BLaER1 treated with 17β-estradiol and CSF1 and Interleukin-3, amounts not matched to agents 10 nM and 100 nM (cell line): ENCODE measurements around the gene SLC37A1.

Experiments
- H3K27ac ChIP-seq, 11 experiments: shearing (Covaris generic); formaldehyde crosslinking; 2 replicates each; pipeline ENCODE4 v1.8.1; 2022
- H3K27me3 ChIP-seq, 11 experiments: shearing (Covaris generic); formaldehyde crosslinking; 2 replicates each; pipeline ENCODE4 v1.8.1; 2022
- H3K36me3 ChIP-seq, 11 experiments: shearing (Covaris generic); formaldehyde crosslinking; 2 replicates each; pipeline ENCODE4 v1.8.1; 2022
- H3K4me1 ChIP-seq, 10 experiments: shearing (Covaris generic); formaldehyde crosslinking; 2 replicates each; pipeline ENCODE4 v1.8.1; 2022
- H3K4me2 ChIP-seq, 11 experiments: shearing (Covaris generic); formaldehyde crosslinking; 2 replicates each; pipeline ENCODE4 v1.8.1; 2022
- H3K4me3 ChIP-seq, 10 experiments: shearing (Covaris generic); formaldehyde crosslinking; 2 replicates each; pipeline ENCODE4 v1.8.1; 2022
- H3K9ac ChIP-seq, 11 experiments: shearing (Covaris generic); formaldehyde crosslinking; 2 replicates each; pipeline ENCODE4 v1.8.1; 2022
- H3K9me3 ChIP-seq, 11 experiments: shearing (Covaris generic); formaldehyde crosslinking; replicated peaks in 1 of 11; 2 replicates each; pipeline ENCODE4 v1.8.1; 2022
- H4K20me1 ChIP-seq, 11 experiments: shearing (Covaris generic); formaldehyde crosslinking; 2 replicates each; pipeline ENCODE4 v1.8.1; 2022
- Cebpa-rat ChIP-seq, 11 experiments: shearing (Covaris generic); IDR thresholded peaks; 2 replicates each; pipeline ENCODE4 v1.8.1; 2022

SLC37A1 gene

DNA sequence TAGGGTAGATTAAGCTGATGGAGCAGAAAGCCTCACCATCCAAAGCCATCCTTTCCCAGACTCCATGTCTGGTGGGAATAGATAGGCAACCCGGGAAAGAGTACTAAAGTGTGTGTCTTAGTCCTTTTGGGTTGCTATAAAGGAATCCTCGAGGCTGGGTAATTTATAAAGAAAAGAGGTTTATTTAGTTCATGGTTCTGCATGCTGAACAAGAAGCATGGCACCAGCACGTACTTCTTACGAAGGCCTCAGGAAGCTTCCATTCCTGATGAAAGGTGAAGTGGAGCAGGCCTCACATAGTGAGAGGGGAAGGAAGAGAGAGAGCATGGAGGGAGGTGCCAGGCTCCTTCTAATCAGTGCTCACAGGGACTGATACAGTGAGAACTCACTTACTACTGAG, 6.2 kb upstream of the SLC37A1 start:
- Histone ChIP-seq H3K27me3 (peaks cover 0 to 3% (median 0%) of the 10 kb centered on the region in 11 experiments; a peak in 1 of 22 replicates), H3K4me2 (no peak overlapping the region), H3K36me3 (no peaks in the 10 kb centered on the region), H3K9ac (no peak overlapping the region), H3K4me3 (no peak overlapping the region), H3K27ac (no peak overlapping the region), H3K4me1 (peaks cover 21 to 29% (median 25%) of the 10 kb centered on the region in 10 experiments), H4K20me1 (no peaks in the 10 kb centered on the region), H3K9me3 (no peaks in the 10 kb centered on the region)
- no peak for TF ChIP-seq Cebpa-rat (IDR thresholded peaks at IDR 0.05)

- Histone ChIP-seq H3K27ac (no peak overlapping the region), H3K4me1 (peaks cover 19 to 34% (median 30%) of the 10 kb centered on the region in 10 experiments), H3K36me3 (no peaks in the 10 kb centered on the region), H4K20me1 (no peaks in the 10 kb centered on the region), H3K4me3 (no peak overlapping the region), H3K9ac (no peak overlapping the region), H3K9me3 (no peaks in the 10 kb centered on the region), H3K4me2 (no peak overlapping the region), H3K27me3 (peaks cover 0 to 11% (median 0%) of the 10 kb centered on the region in 11 experiments; a peak in 2 of 22 replicates)
- no peak for TF ChIP-seq Cebpa-rat (IDR thresholded peaks at IDR 0.05)
Observed at GRCh38 chr21:42508371-42508770, 5.3 kb upstream of the SLC37A1 start.

- H3K4me3 ChIP-seq, result no peak overlapping the region
- H4K20me1 ChIP-seq, result no peaks in the 10 kb centered on the region
- H3K9me3 ChIP-seq, result no peaks in the 10 kb centered on the region
- no peak overlapping the region; a peak in 1 of 22 replicates for H3K4me2 ChIP-seq
- TF ChIP-seq Cebpa-rat (IDR thresholded peaks at IDR 0.05), result no peak
- H3K9ac ChIP-seq, result no peak overlapping the region
- H3K36me3 ChIP-seq, result no peaks in the 10 kb centered on the region
- H3K27ac ChIP-seq, result no peak overlapping the region
- peaks cover 11 to 27% (median 23%) of the 10 kb centered on the region in 10 experiments for H3K4me1 ChIP-seq
- H3K27me3 ChIP-seq, result peaks cover 0 to 11% (median 0%) of the 10 kb centered on the region in 11 experiments; a peak in 2 of 22 replicates
Observed at GRCh38 chr21:42509244-42509643, 4.4 kb upstream of the SLC37A1 start.

DNA sequence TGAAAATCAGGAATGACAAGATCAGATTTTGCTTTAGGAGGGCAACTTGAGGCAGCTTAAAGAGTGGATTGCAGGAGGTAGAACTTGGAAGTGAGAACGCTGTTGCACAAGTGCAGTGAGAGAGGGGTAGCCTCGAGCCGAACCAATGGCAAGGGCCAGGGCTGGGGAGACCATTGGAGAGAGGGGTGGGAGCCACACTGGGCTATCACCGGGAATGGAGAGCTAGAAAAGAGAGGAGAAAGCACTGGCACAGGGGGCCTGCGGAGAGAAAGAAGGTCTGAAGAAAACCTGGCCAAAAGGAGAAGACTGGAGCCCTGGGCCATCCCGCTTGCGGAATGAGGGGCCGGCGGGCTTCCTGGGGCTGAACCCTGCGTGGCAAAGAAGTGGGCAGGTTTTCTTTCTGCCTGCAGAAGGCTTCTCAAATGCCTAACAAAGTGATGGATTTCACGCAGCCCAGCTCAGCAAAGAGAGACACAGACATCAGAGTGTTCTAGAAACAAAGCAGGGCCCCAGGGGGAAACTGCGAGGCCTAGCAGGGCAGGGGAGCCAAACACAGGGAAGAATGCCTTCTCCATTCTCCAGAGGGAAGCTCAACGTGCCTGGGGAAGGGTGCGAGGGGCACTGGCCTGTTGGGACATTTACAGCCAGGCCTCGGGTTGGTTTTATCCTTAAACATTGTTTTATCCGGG, 1.2 kb upstream of the SLC37A1 start:
- H3K4me1 ChIP-seq, result peaks cover 14 to 45% (median 39%) of the 10 kb centered on the region in 10 experiments

DNA sequence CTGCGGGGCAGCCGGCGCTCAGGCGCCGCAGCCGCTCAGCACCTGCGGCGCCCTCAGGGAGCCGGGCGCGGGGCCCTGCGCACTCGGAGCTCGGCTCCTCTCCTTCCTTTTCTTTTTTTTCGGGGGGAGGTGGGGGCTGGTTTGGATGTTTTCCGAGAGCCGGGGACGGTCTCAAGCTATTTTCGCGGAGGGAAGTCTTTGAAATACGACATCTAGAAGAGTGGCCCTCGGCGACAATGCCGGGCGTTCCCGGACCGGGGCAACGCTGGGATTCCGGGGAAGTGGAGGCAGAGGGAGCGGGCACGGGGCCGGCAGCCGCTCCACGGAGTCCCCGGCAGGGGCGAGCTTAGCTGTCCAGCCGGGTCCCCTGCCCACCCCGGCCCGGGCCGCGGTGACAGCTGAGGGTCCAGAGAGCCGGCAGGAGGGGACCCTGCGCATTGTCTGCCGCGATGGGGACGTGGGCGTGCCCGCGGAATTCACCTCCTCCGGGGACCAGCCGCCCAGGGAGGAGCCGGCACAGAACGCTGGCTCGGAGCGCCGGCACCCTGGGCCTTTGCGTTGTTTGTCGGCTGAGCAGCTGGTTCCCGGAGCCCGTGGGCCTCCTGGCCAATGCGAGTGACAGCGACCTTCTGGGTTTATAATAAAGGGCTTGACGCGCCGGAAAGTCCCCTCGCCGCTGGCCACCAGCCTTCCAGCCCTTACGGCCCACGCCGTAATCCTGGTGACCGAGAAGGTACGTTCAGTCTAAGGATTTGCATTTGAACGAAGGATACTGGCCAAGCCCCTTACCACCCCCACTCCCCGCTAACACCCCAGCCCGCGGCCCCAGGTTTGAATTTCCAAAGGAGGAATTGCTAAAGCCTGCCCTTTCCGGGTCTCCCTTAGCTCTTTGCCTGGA, 582 bp downstream of the SLC37A1 start:
- peaks cover 0 to 24% (median 0%) of the 10 kb centered on the region in 11 experiments; a peak in 3 of 22 replicates for H4K20me1 ChIP-seq
- peak overlapping the region; percentile 79 to 87 (median 83) for H3K27ac ChIP-seq
- peak overlapping the region; percentile 73 to 94 (median 90) for H3K4me3 ChIP-seq
- TF ChIP-seq Cebpa-rat (IDR thresholded peaks at IDR 0.05), result no peak
- H3K4me1 ChIP-seq, result peaks cover 14 to 49% (median 39%) of the 10 kb centered on the region in 10 experiments
- H3K9me3 ChIP-seq, result no peaks in the 10 kb centered on the region
- H3K9ac ChIP-seq, result peak overlapping the region; percentile 79 to 89 (median 86)
- peaks cover 0 to 11% (median 0%) of the 10 kb centered on the region in 11 experiments; a peak in 2 of 22 replicates for H3K27me3 ChIP-seq
- peak overlapping the region; percentile 84 to 99 (median 94) for H3K4me2 ChIP-seq
- peaks cover 9 to 22% (median 13%) of the 10 kb centered on the region in 11 experiments; a peak in 20 of 22 replicates for H3K36me3 ChIP-seq

More for the DNA sequence above, 1.2 kb upstream of the SLC37A1 start:
- H3K4me2 ChIP-seq, result peak overlapping the region in 9 of 11 experiments; percentile 84 to 99 (median 95); a peak in 17 of 22 replicates
- H3K9me3 ChIP-seq, result no peaks in the 10 kb centered on the region
- peak overlapping the region in 1 of 11 experiments; percentile 82; a peak in 1 of 22 replicates for H3K27ac ChIP-seq
- peaks cover 0 to 11% (median 0%) of the 10 kb centered on the region in 11 experiments; a peak in 2 of 22 replicates for H3K27me3 ChIP-seq
- TF ChIP-seq Cebpa-rat (IDR thresholded peaks at IDR 0.05), result no peak
- H3K4me3 ChIP-seq, result no peak overlapping the region; a peak in 1 of 20 replicates
- peak overlapping the region in 4 of 11 experiments; percentile 84 to 88 (median 86); a peak in 6 of 22 replicates for H3K9ac ChIP-seq
- peaks cover 0 to 4% (median 0%) of the 10 kb centered on the region in 11 experiments; a peak in 3 of 22 replicates for H3K36me3 ChIP-seq
- H4K20me1 ChIP-seq, result peaks cover 0 to 17% (median 0%) of the 10 kb centered on the region in 11 experiments; a peak in 3 of 22 replicates

GRCh38 chr21:42514883-42515228, 1.2 kb downstream of the SLC37A1 start:
- no peaks in the 10 kb centered on the region for H3K9me3 ChIP-seq
- H3K4me2 ChIP-seq, result peak overlapping the region; percentile 84 to 99 (median 94)
- TF ChIP-seq Cebpa-rat (IDR thresholded peaks at IDR 0.05), result no peak
- H3K36me3 ChIP-seq, result peaks cover 9 to 28% (median 19%) of the 10 kb centered on the region in 11 experiments; a peak in 20 of 22 replicates
- peak overlapping the region; percentile 79 to 89 (median 86) for H3K9ac ChIP-seq
- H4K20me1 ChIP-seq, result peaks cover 0 to 24% (median 0%) of the 10 kb centered on the region in 11 experiments; a peak in 3 of 22 replicates
- peak overlapping the region; percentile 73 to 94 (median 90) for H3K4me3 ChIP-seq
- H3K27ac ChIP-seq, result peak overlapping the region in 7 of 11 experiments; percentile 80 to 87 (median 84); a peak in 9 of 22 replicates
- peaks cover 14 to 49% (median 39%) of the 10 kb centered on the region in 10 experiments for H3K4me1 ChIP-seq
- H3K27me3 ChIP-seq, result peaks cover 0 to 11% (median 0%) of the 10 kb centered on the region in 11 experiments; a peak in 2 of 22 replicates

- H4K20me1 ChIP-seq, result peaks cover 0 to 24% (median 0%) of the 10 kb centered on the region in 11 experiments; a peak in 3 of 22 replicates
- no peak for TF ChIP-seq Cebpa-rat (IDR thresholded peaks at IDR 0.05)
- no peak overlapping the region for H3K27ac ChIP-seq
- H3K9ac ChIP-seq, result peak overlapping the region in 4 of 11 experiments; percentile 15 to 86 (median 68); a peak in 5 of 22 replicates
- H3K4me1 ChIP-seq, result peaks cover 17 to 56% (median 44%) of the 10 kb centered on the region in 10 experiments
- H3K36me3 ChIP-seq, result peaks cover 9 to 38% (median 23%) of the 10 kb centered on the region in 11 experiments; a peak in 20 of 22 replicates
- peak overlapping the region in 2 of 10 experiments; percentile 3 to 85; a peak in 2 of 20 replicates for H3K4me3 ChIP-seq
- H3K4me2 ChIP-seq, result peak overlapping the region; percentile 84 to 99 (median 94); a peak in 21 of 22 replicates
- peaks cover 0 to 11% (median 0%) of the 10 kb centered on the region in 11 experiments; a peak in 2 of 22 replicates for H3K27me3 ChIP-seq
- H3K9me3 ChIP-seq, result no peaks in the 10 kb centered on the region
Observed at GRCh38 chr21:42515708-42516502, 2.3 kb downstream of the SLC37A1 start.

DNA sequence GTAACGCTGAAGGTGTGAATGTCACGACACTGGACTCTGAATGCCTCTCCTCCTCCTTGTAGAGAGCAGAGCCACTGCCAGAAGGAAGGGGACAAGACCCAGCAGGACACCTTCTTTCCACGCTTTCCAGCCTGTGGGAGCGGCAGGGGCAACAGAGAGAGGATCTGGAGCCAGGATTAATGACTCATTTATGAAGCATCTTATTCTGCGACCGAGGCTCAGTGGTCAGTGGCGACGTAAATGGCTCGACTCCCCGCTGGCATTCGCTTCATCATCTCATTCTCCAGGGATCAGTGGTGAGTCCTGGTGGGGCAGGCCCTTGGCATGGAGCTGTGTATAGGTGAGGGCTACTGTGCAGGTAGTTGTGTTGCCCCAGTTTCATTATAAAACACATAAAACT, 4.6 kb downstream of the SLC37A1 start:
- no peak overlapping the region for H3K4me3 ChIP-seq
- no peak overlapping the region for H3K9ac ChIP-seq
- peaks cover 12 to 58% (median 38%) of the 10 kb centered on the region in 11 experiments; a peak in 20 of 22 replicates for H3K36me3 ChIP-seq
- H3K27ac ChIP-seq, result no peak overlapping the region
- peaks cover 17 to 68% (median 54%) of the 10 kb centered on the region in 10 experiments for H3K4me1 ChIP-seq
- H3K9me3 ChIP-seq, result no peaks in the 10 kb centered on the region
- H4K20me1 ChIP-seq, result peaks cover 0 to 24% (median 0%) of the 10 kb centered on the region in 11 experiments; a peak in 3 of 22 replicates
- no peak overlapping the region for H3K4me2 ChIP-seq
- no peak for TF ChIP-seq Cebpa-rat (IDR thresholded peaks at IDR 0.05)
- H3K27me3 ChIP-seq, result 0 out of 22 replicates have a peak, but pooled peaks cover 0 to 2% (median 0%) of the 10 kb centered on the region in 11 experiments
